NCI-H446 (cell line): ENCODE results near the gene SPDYE6.
A peak's percentile ranks its signal among the peaks of the same experiment; 100 is the strongest.
"Not testable (repeated sequence)": the region's sequence is repeated elsewhere in the genome, so short reads cannot be mapped to it uniquely, and the experiment has no call there.

ENCODE experiments used
- DNase-seq, 2 experiments: peaks; one replicate each; lab custom pipeline; 2025; lab: John Stamatoyannopoulos, UW

SPDYE6 gene, protein sequence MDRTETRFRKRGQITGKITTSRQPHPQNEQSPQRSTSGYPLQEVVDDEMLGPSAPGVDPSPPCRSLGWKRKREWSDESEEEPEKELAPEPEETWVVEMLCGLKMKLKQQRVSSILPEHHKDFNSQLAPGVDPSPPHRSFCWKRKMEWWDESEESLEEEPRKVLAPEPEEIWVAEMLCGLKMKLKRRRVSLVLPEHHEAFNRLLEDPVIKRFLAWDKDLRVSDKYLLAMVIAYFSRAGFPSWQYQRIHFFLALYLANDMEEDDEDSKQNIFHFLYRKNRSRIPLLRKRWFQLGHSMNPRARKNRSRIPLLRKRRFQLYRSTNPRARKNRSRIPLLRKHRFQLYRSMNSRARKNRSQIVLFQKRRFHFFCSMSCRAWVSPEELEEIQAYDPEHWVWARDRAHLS

DNA sequence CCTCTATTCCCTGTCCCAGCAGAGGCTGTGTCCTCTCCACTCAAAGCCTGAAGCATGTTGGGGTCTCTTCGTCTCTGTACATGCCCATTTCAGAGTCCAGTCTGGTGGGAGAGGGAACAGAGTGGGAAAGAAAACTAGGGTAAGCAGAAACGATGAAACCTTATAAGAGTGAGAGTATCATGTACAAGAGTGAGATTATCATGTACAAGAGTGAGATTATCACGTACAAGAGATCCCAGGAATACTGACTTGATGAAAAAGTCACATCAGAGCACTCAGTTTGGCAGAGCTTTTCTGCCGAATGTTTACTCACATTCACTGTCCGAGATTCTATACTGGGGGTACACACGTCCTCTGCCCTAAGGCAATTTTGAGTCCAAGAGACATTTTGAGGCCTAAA, at the start of gene SPDYE6:
Gene SPDYE6, minus strand, starts transcription at position 101 of the 400 bp plus-strand sequence. CDS start 421 bp downstream, outside the sequence.
- DNase-seq: not testable (repeated sequence)

DNA sequence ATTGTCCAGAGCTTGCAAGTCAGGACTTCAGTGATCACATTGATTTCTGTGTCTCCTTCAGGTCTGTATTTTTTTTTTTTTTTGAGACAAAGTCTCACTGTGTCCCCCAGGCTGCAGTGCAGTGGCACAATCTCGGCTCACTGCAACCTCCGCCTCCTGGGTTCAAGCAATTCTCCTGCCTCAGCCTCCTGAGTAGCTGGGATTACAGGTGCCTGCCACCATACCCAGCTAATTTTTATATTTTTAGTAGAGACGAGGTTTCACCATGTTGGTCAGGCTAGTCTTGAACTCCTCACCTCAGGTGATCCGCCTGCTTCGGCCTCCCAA, 48.6 kb upstream of the SPDYE6 start:
- not testable (repeated sequence) for DNase-seq

DNA sequence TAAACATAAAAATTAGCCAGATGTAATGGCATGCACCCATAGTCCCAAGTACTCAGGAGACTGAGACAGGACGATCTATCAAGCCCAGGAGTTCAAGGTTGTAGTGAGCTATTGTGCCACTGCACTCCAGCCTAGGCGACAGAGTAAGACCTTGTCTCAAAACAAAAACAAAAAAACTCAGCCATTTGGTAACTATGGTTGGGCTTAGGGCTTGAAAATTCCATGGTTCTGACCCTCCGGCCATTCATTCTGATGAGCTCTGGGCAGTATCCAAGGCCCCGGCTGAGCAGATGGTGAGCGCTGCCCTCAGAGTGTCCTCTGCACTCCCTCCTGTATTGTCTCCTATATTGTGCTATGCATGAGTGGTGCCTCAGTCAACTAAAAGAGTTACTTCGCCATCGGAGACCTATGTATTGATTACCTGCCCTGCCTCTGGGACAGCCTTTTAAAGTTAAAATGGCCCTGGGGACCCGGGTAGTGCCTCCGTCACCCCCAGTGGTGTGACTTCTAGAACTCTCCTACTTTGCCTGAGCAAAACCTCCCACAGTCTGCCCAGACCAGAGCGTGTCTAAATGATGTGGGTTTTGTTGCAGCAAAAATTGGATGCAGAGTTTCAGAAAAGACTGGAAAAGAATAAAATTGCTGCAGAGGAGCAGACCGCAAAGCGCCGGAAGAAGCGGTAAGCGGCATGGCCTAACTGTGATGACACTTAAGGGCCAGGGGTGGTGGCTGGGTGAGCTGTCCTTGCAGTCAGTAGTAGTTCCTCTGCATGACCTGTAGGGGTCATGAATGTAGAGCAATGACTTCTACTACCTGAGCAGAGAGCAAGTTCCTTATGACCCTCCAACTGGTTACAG, 48.0 kb upstream of the SPDYE6 start:
- DNase-seq: peak in 1 of 2 experiments; percentile 8

DNA sequence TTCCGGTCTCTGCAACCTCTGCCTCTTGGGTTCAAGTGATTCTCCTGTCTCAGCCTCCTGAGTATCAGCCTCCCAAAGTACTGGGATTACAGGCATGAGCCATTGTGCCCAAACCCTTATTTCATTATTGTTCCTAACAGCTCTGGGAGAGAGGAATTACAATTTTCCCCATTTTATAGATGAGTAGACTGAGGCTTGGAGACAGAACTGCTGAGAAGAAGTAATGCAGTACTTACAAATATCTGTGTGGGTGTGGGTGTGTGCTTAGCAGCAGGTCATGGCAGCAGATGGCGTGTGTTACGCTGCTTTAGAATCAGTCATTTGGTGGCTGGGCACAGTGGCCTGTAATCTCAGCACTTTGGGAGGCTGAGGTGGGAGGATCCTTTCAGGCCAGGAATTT, 47.3 kb upstream of the SPDYE6 start:
- no peak for DNase-seq

DNA sequence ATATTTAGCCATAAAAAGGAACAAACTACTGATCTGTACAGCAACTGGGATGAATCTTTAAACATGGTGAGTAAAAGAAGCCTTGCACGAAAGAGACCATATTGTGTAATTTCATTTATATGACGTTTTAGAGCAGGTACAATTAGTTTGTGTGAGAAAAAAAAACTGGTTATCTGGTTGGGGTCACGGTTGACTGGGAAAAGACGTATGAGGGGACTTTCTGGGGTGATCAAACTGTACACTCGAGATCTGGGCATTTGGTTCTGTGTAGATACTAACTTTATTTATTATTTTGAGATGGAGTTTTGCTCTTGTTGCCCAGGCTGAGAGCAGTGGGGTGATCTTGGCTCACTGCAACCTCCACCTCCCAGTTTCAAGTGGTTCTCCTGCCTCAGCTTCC, 44.1 kb upstream of the SPDYE6 start:
- no peak for DNase-seq

- no peak for DNase-seq
These were observed 42.3 kb upstream of the SPDYE6 start for GRCh38 chr7:102398543-102398942.

DNA sequence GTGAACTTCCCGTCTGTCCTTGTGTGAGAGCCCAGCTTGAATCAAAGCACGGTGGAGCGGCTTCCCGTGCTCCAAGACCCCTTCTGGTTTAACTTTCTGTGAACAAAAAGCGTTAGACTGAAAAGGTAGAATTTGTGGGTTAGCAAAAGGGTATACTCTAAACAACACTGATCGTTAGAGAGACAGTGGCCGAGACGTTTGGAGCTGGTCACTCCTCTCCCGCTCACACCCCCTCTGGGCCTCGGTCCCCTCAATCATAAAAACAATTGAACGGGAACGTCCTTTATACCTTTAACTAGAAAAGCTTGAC, 40.4 kb upstream of the SPDYE6 start:
- no peak for DNase-seq

DNA sequence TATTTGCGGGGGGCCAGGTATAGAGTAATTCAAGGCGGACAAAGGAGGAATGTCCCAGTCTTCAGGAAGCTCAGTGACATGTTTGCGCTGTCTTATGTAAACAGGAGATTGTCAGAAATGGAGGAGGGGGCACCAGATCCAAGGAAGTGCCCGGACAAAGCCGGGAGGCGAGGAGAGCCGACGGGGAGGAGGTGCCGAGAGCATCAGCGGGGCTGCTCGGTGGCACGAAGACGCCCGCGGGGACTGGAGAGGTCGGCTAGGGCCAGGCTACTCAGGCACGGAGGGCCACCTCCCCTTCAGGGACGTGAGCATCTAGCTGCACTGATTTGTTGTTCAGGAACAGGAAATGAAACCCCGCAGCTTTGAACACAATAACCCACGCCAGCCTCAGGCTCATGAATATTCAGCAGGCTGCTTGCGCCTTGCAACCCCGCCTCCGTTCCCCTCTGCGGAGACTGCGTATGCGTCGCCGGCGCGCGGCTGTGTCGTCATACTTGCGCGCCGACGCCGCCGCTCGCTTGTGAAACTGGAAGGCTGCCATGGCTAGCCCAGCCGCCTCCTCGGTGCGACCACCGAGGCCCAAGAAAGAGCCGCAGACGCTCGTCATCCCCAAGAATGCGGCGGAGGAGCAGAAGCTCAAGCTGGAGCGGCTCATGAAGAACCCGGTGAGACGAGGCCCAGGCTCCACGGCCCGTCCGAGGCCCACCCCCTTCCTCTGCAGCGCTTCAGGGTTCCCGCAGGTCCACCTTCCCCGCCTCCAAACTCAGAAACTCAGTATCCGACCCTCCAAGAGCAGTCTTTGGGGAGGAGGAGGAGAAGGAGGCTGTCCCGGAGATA, 39.8 kb upstream of the SPDYE6 start, which contains the start of gene PRKRIP1:
Gene PRKRIP1, plus strand, starts transcription at position 491 of the 837 bp plus-strand sequence. Its CDS starts 49 bp downstream, at position 540.
- peak; percentile 75 to 89 for DNase-seq

- DNase-seq: no peak
These were observed 39.3 kb upstream of the SPDYE6 start for GRCh38 chr7:102395592-102395872.

GRCh38 chr7:102393467-102393866, 37.2 kb upstream of the SPDYE6 start:
- no peak for DNase-seq

- DNase-seq: no peak
These were observed 36.1 kb upstream of the SPDYE6 start for GRCh38 chr7:102392330-102392729.

DNA sequence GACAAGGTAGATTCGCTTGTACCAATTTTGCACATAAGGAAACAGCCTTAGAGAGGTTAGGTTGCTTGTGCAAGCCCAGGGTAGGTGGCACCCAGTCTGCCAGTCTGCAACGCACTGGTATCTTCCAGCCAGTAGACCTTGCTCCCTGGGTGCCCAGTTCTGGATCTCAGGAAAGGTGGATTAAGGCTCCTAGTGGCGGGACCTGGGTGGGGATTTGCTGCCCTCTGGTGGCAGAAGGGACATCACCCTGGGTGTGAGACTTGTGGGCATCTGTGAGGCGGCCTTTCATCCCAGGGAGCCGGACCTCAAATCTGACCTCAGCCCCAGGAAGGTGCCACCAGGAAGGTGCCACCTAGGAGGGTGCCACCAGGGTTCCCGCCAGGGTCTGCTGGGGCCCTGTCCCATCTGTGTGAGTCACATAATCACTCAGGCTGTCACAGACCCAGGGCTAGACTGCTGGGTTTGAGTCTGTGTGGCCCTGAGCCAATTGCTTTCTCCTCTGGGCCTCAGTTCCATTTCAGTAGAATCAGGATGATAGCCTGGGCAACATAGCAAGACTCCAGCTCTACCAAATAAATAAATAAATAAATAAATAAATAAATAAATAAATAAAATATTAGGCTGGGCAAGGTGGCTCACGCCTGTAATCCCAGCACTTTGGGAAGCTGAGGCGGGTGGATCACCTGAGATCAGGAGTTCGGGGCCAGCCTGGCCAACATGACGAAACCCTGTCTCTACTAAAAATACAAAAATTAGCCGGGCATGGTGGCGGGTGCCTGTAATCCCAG, 34.6 kb upstream of the SPDYE6 start:
- peak; percentile 19 to 74 for DNase-seq

- DNase-seq: no peak
These were observed 33.6 kb upstream of the SPDYE6 start for GRCh38 chr7:102389810-102390209.

DNA sequence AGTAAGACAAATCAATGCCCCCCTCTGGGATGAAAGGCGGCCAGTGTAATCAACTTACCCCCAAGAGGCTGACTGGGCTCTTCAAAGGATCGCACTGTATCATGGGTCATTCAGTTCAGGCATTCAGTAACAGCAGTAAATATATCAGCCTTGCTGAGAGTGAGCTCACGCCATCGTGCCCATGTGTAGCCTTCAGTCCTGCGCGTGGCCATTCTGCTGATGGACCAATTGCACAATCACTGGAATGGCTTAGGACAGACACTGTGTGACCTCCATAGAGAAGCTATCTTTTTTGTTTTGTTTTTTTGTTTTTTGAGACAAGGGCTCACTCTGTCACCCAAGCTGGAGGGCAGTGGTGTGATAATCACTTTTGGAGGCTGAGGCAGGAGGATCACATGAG, 30.8 kb upstream of the SPDYE6 start:
- no peak for DNase-seq

DNA sequence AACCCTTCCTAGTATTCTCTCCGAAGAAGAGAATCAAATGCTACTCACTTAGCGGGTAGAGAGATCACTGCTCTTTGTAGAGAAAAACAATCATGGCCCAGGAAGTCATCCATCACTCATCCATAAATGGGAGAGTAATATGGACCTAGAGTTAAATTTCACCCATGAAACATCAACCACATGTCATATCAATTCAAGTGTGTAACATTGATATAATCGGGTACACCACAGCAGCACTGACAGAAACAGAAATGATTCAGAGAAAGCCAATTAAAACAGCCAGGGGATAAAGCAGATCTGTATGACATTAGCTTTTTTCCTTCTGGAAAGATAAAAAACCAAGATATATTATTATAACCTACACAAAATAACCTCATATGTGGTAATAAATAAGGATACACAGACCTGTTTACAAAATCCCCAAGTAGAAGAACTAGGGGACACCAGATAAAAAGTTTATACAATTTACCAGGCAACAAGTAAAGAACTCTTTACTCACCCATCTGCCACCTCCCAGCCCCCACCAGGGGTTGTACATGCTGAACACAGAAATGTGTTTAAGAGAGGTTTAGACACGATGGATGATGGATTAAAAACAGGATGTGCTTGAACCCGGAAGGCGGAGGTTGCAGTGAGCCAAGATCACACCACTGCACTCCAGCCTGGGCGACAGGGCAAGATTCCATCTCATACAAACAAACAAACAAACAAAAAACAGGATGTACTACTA, 25.6 kb upstream of the SPDYE6 start:
- not testable (repeated sequence) for DNase-seq

GRCh38 chr7:102380837-102381236, 24.6 kb upstream of the SPDYE6 start:
- not testable (repeated sequence) for DNase-seq

DNA sequence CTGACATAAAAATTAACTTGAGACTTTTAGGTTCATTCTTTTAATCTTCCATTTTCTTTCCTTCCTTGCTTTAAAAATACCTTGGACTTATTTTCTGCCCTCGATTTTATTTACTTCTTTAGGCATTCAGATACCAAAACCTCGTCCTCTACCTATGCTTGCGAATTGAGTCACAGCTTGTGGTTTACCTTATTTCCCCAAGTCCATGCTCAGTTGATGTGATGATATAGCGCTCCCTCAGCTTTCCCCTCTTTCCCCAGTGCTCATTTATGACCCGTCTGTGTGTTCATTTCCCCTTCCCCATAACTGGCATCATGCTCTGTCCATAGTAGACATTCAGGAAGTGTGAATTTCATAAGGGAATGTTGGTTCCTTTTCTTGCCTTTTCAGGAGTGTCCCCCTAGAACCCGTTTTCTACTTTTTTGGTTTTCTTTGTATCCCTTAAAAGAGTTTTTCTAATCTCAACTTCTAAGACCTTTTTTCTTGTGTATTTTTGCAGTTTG, 20.8 kb upstream of the SPDYE6 start:
- no peak for DNase-seq

DNA sequence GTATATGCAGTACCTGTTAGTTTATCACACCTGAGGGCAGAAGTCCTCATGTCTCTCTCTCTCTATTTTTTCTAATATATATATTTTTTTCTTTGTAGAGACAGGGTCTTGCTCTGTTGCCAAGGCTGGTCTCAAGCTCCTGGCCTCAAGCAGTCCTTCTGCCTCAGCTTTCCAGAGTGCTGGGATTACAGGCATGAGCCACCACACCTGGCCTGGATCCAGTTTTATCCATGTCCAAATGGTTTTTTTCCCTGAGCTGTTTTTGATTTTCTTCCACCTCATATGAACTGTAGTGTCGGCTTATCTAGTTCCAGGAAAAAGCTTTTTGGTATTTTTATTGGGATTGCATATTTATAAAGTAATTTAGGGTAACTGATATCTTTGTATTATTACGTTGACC, 16.6 kb upstream of the SPDYE6 start:
- DNase-seq: peak in 1 of 2 experiments; percentile 24

DNA sequence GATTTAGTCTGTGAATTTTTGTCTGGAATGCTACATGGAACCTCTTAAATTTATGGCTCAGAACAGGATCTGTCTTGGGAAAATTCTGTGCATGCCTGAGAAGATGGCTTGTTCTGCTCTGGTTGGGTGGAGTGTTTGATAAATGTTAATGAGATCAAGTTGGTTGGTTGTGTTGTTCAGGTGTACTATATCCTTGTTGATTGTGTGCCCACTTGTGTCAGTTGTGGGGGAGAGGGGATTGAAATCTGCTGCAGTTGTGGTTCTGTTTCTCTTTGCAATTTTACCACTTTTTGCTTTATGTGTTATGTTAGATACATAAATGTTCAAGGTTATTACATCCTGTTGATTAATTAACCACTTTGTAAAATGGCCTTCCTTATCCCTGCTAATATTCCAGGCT, 13.8 kb upstream of the SPDYE6 start:
- DNase-seq: not testable (repeated sequence)

- DNase-seq: not testable (repeated sequence)
These were observed 9.1 kb upstream of the SPDYE6 start for GRCh38 chr7:102365390-102365789.

- not testable (repeated sequence) for DNase-seq
These were observed 8.2 kb upstream of the SPDYE6 start for GRCh38 chr7:102364394-102364886.
